Measurements from ENCODE around the gene ZCRB1.
"Not testable (repeated sequence)": the region's sequence is repeated elsewhere in the genome, so short reads cannot be mapped to it uniquely, and the experiment has no call there.

The ZCRB1 gene

DNA sequence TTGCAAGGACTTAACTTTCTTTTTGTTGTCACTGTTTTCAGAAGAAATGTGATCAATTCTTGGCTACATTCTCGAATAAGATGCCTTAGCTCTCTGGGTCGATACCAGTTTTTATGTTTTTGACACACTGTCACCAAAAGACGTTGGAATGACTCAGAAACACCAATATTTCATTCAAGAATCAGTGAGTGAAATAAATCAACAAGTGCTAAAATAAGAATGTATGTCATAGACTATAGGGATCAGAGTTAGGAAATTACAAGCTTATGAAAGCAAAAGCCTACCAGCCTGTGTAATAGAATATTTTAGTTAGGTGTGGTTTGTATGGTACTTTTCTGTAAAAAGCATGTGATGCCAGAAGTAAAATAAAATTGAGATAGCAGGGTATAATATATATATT lies 17.8 kb upstream of the ZCRB1 start:
- in situ Hi-C loops (cut with MboI; ENCODE audit: low pct_unique_long_range_greater_than_20kb, low sequenced_read_pairs, unreplicated experiment) = loop anchor here (25.0 kb wide), 1 partner anchor 206 kb away; the partner anchor contains the start of gene GXYLT1

DNA sequence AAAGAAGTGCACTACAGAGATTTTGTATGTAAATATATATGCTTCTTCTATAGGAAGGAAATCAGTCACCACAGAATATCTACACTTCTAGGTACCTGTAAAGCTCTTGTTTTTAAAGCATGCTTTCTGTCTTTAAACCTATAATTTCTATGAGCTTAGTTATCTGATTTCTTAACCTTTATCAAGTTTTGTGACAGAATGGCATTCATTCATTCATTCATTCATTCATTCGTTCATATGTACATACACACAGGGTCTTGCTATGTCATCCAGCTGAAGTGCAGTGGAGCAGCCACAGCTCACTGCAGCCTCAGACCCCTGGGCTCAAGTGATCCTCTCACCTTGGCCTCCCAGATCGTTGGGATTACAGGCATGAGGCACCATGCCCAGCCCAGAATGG lies 16.1 kb upstream of the ZCRB1 start:
- in situ Hi-C loops (cut with MboI; ENCODE audit: low pct_unique_long_range_greater_than_20kb, low sequenced_read_pairs, unreplicated experiment) = loop anchor here (25.0 kb wide), 1 partner anchor 205 kb away; the partner anchor contains the start of gene GXYLT1

More for the DNA sequence above, 17.8 kb upstream of the ZCRB1 start:
- DNase-seq (ENCODE audit: low spot score) = no peak
- TF ChIP-seq CTCF (IDR thresholded peaks at IDR 0.05; ENCODE audit: extremely low read depth, insufficient read depth, missing control alignments) = no peak

DNA sequence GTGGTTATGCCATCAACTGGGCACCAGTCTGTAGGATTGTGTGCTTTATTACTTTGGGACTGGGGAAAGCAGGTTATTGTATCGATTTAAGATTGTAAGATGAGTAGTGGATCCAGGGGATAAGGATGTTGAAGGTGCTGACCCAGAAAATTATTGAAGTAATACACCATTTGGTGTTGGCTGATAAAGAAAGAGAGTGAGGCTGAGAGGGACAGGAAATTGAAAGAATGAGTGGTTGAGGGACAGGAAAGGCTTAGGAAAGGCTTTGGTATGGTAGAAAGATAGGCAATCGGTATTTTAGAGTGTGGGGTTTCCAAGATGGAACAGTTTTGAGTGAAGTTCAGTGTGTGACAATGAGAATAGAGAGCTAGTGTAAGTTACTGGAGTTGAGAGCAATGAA lies 12.4 kb upstream of the ZCRB1 start:
- in situ Hi-C loops (cut with MboI; ENCODE audit: low pct_unique_long_range_greater_than_20kb, low sequenced_read_pairs, unreplicated experiment) = loop anchor here (25.0 kb wide), 1 partner anchor 201 kb away; the partner anchor contains the start of gene GXYLT1
- DNase-seq (ENCODE audit: low spot score) = no peak
- TF ChIP-seq CTCF (IDR thresholded peaks at IDR 0.05; ENCODE audit: extremely low read depth, insufficient read depth, missing control alignments) = no peak

More for the DNA sequence above, 16.1 kb upstream of the ZCRB1 start:
- no peak for TF ChIP-seq CTCF (IDR thresholded peaks at IDR 0.05; ENCODE audit: extremely low read depth, insufficient read depth, missing control alignments)
- no peak for DNase-seq (ENCODE audit: low spot score)

- no peak for TF ChIP-seq CTCF (IDR thresholded peaks at IDR 0.05; ENCODE audit: extremely low read depth, insufficient read depth, missing control alignments)
- no peak for DNase-seq (ENCODE audit: low spot score)
- in situ Hi-C loops (cut with MboI; ENCODE audit: low pct_unique_long_range_greater_than_20kb, low sequenced_read_pairs, unreplicated experiment) = loop anchor here (25.0 kb wide), 1 partner anchor 199 kb away; the partner anchor contains the start of gene GXYLT1
Measured at GRCh38 chr12:42336286-42336685, 10.4 kb upstream of the ZCRB1 start.

DNA sequence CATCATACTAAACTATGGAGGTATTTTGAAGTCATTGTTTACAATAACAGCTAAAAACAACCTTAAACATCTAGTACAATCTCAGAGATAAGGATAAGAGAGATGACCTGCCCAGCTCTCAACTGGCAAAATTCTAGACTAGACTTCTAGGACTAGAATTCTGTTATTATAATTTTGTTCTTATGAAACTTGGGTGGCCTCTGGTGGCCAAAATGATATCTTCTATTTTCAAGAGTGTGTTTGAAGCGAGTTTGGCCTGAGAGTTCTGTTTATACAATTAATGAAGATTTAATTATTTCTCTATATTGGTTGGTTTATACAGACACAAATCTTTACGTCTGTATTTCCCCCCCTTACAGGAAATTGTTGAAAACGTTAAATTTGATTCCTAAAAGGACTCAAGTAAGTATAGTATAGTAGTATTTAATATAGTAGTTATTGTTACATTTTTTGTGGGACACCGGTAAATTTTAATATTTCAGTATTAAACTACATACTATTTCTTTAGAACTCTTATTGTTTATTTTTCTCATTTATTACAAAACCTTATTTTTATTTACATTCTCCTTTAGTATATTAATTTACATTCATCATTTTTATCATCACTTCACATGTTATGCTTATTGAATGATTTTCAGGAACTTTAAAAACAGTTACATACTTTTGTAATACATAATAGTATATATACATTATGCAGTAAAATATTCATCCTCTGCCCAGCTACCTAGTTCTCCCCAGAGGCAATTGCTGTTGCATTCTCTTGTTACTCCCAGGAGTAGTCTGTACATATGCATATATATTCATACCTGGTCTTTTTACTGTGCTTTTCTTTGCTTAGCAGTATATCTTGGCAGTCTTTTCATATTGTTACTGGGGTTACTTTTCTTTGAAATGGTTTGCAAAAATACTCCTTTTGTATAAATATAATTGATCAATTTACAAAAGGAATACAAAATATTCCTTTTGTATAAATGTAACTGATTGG lies 6.7 kb upstream of the ZCRB1 start:
- peak; percentile 54 for DNase-seq (ENCODE audit: low spot score)
- TF ChIP-seq CTCF (IDR thresholded peaks at IDR 0.05; ENCODE audit: extremely low read depth, insufficient read depth, missing control alignments) = peak; percentile 61
- in situ Hi-C loops (cut with MboI; ENCODE audit: low pct_unique_long_range_greater_than_20kb, low sequenced_read_pairs, unreplicated experiment) = loop anchor here (25.0 kb wide), 1 partner anchor 195 kb away; the partner anchor contains the start of gene GXYLT1

- not testable (repeated sequence) for DNase-seq (ENCODE audit: low spot score)
Measured at GRCh38 chr12:42330097-42330496, 4.2 kb upstream of the ZCRB1 start.

DNA sequence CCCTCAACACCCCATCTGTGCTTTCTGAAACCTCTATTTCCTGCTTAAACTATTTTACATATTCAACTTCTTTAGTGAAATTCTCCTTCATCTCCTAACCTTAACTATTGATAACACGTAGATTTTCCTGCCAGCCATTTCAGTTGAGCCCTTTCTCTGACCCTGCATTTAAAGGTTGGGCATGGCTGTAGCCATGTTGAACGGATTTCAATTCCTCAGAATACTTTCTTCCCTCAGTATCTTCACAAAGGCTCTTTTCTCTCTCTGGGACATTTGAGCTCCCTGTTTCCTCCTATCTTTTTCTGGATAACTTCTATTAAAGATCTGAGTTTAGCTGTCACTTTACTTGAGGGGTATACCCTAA lies 1.3 kb upstream of the ZCRB1 start:
- no peak for DNase-seq (ENCODE audit: low spot score)
- in situ Hi-C loops (cut with MboI; ENCODE audit: low pct_unique_long_range_greater_than_20kb, low sequenced_read_pairs, unreplicated experiment) = loop anchor here (25.0 kb wide), 1 partner anchor 190 kb away; the partner anchor contains the start of gene GXYLT1
- TF ChIP-seq CTCF (IDR thresholded peaks at IDR 0.05; ENCODE audit: extremely low read depth, insufficient read depth, missing control alignments) = no peak

More at GRCh38 chr12:42330097-42330496, 4.2 kb upstream of the ZCRB1 start:
- in situ Hi-C loops (cut with MboI; ENCODE audit: low pct_unique_long_range_greater_than_20kb, low sequenced_read_pairs, unreplicated experiment) = loop anchor here (25.0 kb wide), 1 partner anchor 193 kb away; the partner anchor contains the start of gene GXYLT1

Data from GM13977 (cell line).